ENCODE data around the gene TAS1R2. TPM values are rescaled to one million over a fixed set of nuclear protein-coding genes. Genes with fewer than 3 reads are reported as not detected.

The TAS1R2 gene
- polyA plus RNA-seq, 1 of the 3 experiments (the other 2 are of a cell fraction) = not detected

DNA sequence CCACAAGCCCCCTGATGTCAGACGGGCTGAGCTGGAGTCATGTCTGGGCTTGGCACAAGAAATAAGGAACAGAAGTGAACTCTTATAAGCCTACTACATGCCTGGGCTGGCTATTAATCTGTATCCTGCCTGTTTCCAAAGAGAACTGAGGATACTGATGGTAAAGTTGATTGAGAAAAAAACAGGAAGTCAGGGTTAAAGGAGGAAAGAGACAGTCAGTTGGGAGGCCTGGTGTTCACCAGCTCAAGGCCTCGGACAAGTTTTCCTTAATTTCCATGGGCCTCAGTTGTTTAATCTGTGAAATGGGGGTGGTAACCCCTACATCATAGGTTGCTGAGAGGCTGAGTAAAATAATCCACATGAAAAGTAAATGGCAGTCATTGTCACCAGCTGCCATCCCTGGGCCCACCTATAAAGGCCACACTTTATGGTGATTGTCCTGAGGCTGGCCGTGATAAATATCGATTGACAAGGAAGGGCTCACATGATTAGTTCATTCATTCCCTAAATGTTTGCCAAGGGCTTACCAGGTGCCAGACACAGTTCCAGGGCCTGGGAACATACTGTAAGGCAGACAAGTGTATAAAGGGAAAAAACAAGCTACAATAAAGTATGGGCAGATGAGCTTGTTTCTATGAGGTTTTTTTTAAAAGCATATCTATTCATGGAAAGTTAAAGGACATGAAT lies 40.0 kb upstream of the TAS1R2 start (continued):
- no peak for TF ChIP-seq REST (IDR thresholded peaks at IDR 0.05; ENCODE audit: low read depth, low read length)

DNA sequence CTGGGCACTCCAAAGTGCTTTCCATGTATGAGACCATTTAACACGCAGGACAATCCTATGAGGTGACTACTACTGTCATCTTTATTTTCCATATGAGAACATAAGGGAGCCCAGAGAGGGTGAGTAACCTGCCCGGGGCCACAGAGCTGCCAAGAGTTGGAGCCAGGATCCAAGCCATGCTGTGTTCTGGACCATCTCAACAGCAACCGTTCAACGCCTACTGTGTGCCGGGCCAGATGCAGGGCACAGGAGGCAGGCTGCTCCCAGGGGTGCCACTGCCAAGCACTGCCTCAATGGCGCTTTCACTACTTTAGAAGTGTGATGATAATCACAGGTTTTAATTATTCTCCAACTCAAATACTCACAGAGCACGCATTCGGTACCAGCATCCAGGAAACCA lies 39.1 kb upstream of the TAS1R2 start:
- Histone ChIP-seq H3K9ac (no peak overlapping the region), H3K4me1 (ENCODE audit: control insufficient read depth in 1 of 2, insufficient read depth in 2 of 2, low read depth in 1 of 2, low read length in 1 of 2) (peaks cover 9 to 25% of the 10 kb centered on the region in 2 experiments; a peak in 2 of 4 replicates), H3F3A (replicated peaks; ENCODE audit: insufficient read depth) (peaks cover 6% of the 10 kb centered on the region), H3K27me3 (ENCODE audit: insufficient read depth) (no peaks in the 10 kb centered on the region), H3K4me3 (ENCODE audit: low read depth in 2 of 2, low read length in 1 of 2) (no peak overlapping the region), H3K79me2 (ENCODE audit: insufficient read depth) (peaks cover 7% of the 10 kb centered on the region; the same call in 1 of the 2 replicates), H3K4me2 (no peak overlapping the region), H3K27ac (ENCODE audit: low read depth in 2 of 2, low read length in 1 of 2) (no peak overlapping the region), H3K9me2 (no peaks in the 10 kb centered on the region), H2AFZ (ENCODE audit: low read depth) (no peak overlapping the region), H3K9me3 (no peaks in the 10 kb centered on the region), H4K20me1 (ENCODE audit: insufficient read depth) (no peaks in the 10 kb centered on the region), H3K36me3 (replicated peaks in 1 of 2; ENCODE audit: control insufficient read depth in 1 of 2, insufficient read depth in 2 of 2, low read length in 1 of 2) (no peaks in the 10 kb centered on the region)
- TF ChIP-seq FOXM1 (IDR thresholded peaks at IDR 0.05; ENCODE audit: low read depth) = no peak
- no peak for TF ChIP-seq SMC3 (IDR thresholded peaks at IDR 0.05; ENCODE audit: low read depth, low read length)
- TF ChIP-seq, protein P1, sequence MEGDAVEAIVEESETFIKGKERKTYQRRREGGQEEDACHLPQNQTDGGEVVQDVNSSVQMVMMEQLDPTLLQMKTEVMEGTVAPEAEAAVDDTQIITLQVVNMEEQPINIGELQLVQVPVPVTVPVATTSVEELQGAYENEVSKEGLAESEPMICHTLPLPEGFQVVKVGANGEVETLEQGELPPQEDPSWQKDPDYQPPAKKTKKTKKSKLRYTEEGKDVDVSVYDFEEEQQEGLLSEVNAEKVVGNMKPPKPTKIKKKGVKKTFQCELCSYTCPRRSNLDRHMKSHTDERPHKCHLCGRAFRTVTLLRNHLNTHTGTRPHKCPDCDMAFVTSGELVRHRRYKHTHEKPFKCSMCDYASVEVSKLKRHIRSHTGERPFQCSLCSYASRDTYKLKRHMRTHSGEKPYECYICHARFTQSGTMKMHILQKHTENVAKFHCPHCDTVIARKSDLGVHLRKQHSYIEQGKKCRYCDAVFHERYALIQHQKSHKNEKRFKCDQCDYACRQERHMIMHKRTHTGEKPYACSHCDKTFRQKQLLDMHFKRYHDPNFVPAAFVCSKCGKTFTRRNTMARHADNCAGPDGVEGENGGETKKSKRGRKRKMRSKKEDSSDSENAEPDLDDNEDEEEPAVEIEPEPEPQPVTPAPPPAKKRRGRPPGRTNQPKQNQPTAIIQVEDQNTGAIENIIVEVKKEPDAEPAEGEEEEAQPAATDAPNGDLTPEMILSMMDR (IDR thresholded peaks at IDR 0.05) = no peak
- no peak for TF ChIP-seq TEAD4 (IDR thresholded peaks at IDR 0.05; ENCODE audit: borderline replicate concordance, insufficient read depth)
- no peak for TF ChIP-seq USF1 (IDR thresholded peaks at IDR 0.05; ENCODE audit: borderline replicate concordance, low read depth)
- TF ChIP-seq POLR2AphosphoS5 (IDR thresholded peaks at IDR 0.05; ENCODE audit: low read depth, low read length) = no peak
- no peak for TF ChIP-seq CHD2 (IDR thresholded peaks at IDR 0.05; ENCODE audit: low read length, partially characterized antibody)
- no peak for TF ChIP-seq TAF1 (IDR thresholded peaks at IDR 0.05; ENCODE audit: borderline replicate concordance, low read depth, low read length)
- TF ChIP-seq SIN3A (IDR thresholded peaks at IDR 0.05; ENCODE audit: borderline replicate concordance, low read depth, low read length) = no peak
- TF ChIP-seq TCF12 (IDR thresholded peaks at IDR 0.05) = no peak
- TF ChIP-seq REST (IDR thresholded peaks at IDR 0.05; ENCODE audit: low read depth, low read length) = no peak
- no peak for TF ChIP-seq ELF1 (IDR thresholded peaks at IDR 0.05)
- no peak for TF ChIP-seq GABPA (IDR thresholded peaks at IDR 0.05; ENCODE audit: low read depth)
- DNase-seq = no peak
- 89% methylated on average over 8 of the region's 8 CpGs for WGBS (ENCODE audit: low lambda C conversion rate)
- CTCF ChIA-PET = interaction anchor here (1.3 to 5.2 kb wide), 4 partner anchors 13 to 301 kb away, joined by 5 to 59 read pairs (median 12); no protein-coding TSS in a partner anchor
- POLR2A ChIA-PET = no interaction called here
